ENCODE results near the gene ACTN1.

DNA sequence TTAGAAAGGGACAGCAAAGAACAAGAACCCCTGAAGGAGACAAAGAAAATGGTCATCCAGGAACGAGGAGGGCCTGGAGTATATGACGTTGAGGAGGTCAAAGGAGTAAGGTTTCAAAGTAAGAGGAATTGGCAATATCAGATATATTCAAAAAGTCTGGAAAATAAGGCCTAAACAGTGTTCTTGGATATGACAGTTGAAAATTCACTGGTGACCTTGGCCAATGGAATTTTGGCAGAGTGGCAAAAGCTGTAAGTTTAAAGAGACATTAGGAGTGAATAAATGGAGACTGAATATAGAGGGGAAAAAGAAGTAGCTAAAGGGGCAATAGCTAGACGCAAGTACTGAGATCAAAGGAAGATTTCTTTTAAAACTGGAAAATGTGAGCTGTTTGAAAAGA, 4.1 kb upstream of the ACTN1 start:
- TF ChIP-seq, protein P1, sequence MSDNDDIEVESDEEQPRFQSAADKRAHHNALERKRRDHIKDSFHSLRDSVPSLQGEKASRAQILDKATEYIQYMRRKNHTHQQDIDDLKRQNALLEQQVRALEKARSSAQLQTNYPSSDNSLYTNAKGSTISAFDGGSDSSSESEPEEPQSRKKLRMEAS (IDR thresholded peaks at IDR 0.05): no peak
- no peak for TF ChIP-seq EZH2 (IDR thresholded peaks at IDR 0.05; ENCODE audit: low read depth, low read length, severe bottlenecking)
- TF ChIP-seq RAD21 (IDR thresholded peaks at IDR 0.05 in 1 of 2, conservative IDR thresholded peaks at IDR 0.05 in 1 of 2; ENCODE audit: low read depth in 2 of 2, low read length in 2 of 2): no peak
- TF ChIP-seq POLR2A (IDR thresholded peaks at IDR 0.05; ENCODE audit: control extremely low read depth in 1 of 2, low read depth in 2 of 2, low read length in 2 of 2): no peak
- TF ChIP-seq YY1 (IDR thresholded peaks at IDR 0.05; ENCODE audit: low read depth, low read length): no peak
- TF ChIP-seq, protein P2, sequence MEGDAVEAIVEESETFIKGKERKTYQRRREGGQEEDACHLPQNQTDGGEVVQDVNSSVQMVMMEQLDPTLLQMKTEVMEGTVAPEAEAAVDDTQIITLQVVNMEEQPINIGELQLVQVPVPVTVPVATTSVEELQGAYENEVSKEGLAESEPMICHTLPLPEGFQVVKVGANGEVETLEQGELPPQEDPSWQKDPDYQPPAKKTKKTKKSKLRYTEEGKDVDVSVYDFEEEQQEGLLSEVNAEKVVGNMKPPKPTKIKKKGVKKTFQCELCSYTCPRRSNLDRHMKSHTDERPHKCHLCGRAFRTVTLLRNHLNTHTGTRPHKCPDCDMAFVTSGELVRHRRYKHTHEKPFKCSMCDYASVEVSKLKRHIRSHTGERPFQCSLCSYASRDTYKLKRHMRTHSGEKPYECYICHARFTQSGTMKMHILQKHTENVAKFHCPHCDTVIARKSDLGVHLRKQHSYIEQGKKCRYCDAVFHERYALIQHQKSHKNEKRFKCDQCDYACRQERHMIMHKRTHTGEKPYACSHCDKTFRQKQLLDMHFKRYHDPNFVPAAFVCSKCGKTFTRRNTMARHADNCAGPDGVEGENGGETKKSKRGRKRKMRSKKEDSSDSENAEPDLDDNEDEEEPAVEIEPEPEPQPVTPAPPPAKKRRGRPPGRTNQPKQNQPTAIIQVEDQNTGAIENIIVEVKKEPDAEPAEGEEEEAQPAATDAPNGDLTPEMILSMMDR (IDR thresholded peaks at IDR 0.05; ENCODE audit: control extremely low read depth in 1 of 3, insufficient read depth in 1 of 3, low read depth in 1 of 3, low read length in 3 of 3): no peak
- TF ChIP-seq CREB1 (IDR thresholded peaks at IDR 0.05): no peak

Measured in H1 (cell line).